ENCODE results near the gene GALNT6.
"Not testable (repeated sequence)": the region's sequence is repeated elsewhere in the genome, so short reads cannot be mapped to it uniquely, and the experiment has no call there.

The GALNT6 gene

GRCh38 chr12:51349026-51349425 lies 42.2 kb downstream of the GALNT6 start:
- no peak for DNase-seq

GRCh38 chr12:51348116-51348515 lies 43.1 kb downstream of the GALNT6 start:
- DNase-seq = no peak

GRCh38 chr12:51346581-51346980 lies 44.6 kb downstream of the GALNT6 start, which contains the start of gene CELA1:
Gene CELA1 (minus strand): TSS chr12:51346679. CDS start chr12:51346638, 41 bp downstream.
- no peak for DNase-seq

- no peak for DNase-seq
Observed at GRCh38 chr12:51345681-51346080, 45.5 kb downstream of the GALNT6 start.

DNA sequence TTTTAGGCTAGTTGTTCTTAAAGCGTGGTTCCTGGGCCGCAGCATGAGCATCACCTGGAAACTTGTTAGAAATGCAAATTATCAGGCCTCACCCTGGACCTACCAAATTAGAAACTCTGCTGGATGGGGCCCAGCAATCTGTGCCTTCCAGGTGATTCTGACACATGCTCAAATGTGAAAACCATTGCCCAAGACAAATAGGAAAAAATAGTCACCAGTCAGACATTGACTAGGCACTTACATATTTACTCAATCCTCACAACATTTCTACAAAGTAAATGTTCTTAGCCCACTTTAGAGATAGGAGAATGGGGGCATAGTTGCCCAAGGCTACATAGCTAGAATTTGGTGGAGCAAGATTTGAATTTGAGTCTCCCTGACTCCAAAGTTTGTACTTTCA lies 48.0 kb downstream of the GALNT6 start:
- no peak for DNase-seq

GRCh38 chr12:51342416-51342815 lies 48.8 kb downstream of the GALNT6 start:
- DNase-seq = no peak

- DNase-seq = peak; percentile 72
Observed at GRCh38 chr12:51341251-51342007, 49.8 kb downstream of the GALNT6 start.

DNA sequence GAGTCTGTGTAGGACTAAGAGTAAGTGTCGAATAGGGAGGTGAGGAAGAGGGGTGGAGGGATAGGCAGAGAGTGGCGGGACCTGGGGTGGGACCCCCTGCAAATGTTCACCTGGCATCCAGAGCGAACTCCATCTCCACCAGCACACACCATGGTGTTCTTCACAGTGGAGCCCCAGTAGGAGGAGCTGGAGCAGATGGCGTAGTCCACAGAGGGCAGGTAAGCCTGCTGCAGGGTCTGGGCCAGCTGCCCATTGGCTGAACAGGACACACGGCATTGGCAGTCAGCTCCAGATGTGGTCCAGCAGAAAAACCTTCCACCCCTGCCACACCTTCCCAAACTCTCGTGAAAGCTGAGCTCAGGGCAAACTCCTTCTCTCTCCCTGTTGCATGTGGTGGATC lies 51.5 kb downstream of the GALNT6 start:
- no peak for DNase-seq

- DNase-seq = not testable (repeated sequence)
Observed at GRCh38 chr12:51337336-51337735, 53.9 kb downstream of the GALNT6 start.

DNA sequence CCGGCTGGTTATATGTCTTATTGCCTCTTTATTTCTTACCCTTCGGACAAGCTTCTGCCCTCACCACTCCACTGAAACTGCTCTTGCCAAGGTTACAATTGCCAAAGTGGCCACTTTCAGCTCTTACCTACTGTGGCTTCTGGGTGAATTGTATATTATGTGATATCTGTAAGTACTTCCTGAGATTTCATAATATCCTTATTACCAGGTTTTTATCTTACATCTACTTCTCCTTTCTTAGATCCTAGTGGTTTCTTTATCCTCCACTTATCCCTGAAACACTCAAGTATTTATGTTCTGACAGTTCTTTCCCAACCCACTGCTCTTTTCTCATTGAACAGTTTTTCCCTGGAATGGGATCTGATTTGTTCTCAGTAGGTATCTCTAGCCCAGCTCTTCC lies 55.3 kb downstream of the GALNT6 start:
- no peak for DNase-seq

DNA sequence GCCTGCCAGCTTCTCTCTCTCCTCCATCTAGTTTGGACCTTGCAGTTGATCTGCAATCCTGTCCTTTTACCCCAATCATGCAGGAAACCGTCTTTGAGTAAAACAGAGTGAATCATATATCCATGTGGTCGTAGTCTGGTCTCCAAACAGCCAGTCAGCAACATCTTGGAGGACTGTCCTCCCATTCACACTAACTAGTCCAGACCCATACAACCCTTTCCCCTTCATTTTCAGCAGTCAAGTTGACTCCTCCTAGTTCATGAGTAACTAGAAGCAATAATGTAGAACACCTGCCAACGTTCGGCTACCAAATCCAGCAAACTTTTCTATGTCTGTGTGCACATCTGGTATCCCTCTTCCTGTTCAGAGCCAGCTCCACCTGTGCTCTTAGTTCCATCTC lies 56.4 kb downstream of the GALNT6 start:
- DNase-seq = no peak

GRCh38 chr12:51333536-51333935 lies 57.7 kb downstream of the GALNT6 start:
- no peak for DNase-seq

- no peak for DNase-seq
Observed at GRCh38 chr12:51330186-51330585, 61.0 kb downstream of the GALNT6 start.

DNA sequence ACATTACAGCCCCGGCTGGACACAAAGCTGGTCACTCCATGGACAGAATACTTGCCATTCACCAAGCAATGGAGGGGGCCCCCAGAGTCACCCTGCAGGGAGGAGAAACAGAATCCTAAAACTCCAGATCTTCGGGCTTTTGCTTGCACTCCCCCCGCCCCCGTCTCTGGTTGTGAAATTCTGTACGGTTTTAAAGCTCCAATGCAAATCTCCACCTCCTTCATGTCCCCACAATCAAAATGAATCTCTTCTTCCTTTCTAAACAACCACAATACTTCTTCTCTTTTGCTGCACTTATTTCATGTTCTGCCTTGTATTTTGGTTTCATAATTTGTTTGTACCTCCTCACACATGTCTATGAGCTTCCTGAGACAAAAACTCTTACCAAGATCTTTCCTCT lies 61.5 kb downstream of the GALNT6 start:
- DNase-seq = no peak

- no peak for DNase-seq
Observed at GRCh38 chr12:51328587-51328986, 62.6 kb downstream of the GALNT6 start.

DNA sequence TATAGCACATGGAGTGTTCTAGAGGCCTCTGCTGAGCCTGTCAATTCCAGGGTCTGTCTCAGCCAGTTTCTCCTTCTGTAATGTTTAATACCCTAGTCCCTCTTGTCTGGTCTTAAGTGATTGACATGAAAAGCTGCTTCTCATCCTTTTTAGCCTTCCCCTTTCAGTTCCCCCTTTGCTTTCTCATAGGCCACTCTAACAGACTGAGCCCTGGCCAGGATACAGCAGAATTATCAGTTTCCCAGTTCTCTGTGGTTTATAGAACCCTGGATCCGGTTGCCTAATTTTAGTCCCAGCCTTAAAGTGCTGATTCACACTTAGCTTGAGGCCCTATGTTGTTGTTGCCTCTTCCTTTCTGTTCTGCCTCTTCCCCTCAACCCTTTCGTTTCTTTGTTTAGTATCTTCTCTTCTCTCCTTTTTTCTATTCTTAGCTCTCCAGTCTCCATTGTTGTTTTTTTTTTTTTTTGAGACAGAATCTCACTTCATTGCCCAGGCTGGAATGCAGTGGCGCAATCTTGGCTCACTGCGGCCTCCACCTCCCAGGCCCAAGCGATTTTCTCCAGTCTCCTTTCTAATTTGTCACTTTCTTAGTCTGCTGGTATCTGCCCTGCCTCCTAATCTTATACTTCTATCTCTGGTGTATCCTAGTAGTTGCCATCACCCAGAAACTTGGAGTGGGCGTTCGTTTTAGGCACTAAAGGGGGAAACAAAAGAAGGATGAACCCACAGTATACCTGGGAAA lies 64.3 kb downstream of the GALNT6 start:
- DNase-seq = no peak

DNA sequence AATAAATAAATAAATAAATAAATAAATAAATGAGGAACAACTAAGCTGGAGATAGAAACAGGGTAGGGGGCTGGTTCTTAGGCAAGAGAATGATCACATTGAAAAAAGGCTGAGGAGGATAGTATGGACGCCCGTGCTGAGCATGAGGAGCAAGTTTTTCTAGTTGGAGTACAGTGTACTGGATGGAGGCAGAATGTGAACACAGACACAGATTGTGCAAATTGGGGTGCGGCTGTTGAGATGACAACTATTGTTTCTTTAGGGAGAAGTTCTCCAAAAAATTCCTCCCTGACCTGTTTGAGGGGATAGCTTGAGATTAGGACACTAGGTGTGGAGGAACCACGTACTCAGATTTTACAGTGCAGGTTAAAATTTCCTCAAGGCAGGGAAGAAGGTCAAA lies 66.3 kb downstream of the GALNT6 start:
- no peak for DNase-seq

GRCh38 chr12:51323966-51324895 lies 67.0 kb downstream of the GALNT6 start, which contains the start of gene BIN2:
Gene BIN2 (minus strand): TSS chr12:51324174. CDS start chr12:51324102, 72 bp downstream.
- peak; percentile 38 for DNase-seq

DNA sequence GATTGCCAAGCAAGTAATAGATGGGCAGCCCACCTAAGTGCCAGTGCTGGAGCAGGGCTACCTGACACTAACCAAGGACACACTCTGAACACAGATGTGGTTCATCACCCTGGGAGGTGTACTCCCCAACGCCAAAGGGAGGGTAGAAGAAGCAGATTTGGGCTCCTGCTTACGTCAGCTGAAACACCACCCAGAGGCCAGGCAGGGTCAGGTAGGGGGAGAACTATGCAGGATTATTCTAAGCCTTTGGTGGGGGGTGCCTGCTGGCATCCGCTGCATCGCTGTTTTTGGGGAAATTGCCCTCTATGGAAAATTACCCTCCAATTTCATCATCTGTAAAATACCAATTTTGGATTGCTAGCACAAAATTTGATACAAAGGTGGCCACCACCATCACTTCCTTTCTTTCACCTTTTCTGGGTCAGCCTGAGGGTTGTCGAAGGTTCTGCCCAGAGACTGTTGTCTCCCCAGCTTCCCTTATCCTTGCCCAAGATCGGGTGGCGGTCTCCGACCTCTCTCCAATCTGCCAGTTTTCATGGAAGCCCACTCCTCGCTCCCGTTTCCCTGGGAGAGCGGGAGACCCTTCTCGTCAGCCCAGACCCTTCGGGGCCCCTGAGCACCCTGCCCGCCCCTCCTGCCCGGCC lies 67.8 kb downstream of the GALNT6 start:
- DNase-seq = peak; percentile 32

GRCh38 chr12:51322452-51322851 lies 68.8 kb downstream of the GALNT6 start:
- no peak for DNase-seq

DNA sequence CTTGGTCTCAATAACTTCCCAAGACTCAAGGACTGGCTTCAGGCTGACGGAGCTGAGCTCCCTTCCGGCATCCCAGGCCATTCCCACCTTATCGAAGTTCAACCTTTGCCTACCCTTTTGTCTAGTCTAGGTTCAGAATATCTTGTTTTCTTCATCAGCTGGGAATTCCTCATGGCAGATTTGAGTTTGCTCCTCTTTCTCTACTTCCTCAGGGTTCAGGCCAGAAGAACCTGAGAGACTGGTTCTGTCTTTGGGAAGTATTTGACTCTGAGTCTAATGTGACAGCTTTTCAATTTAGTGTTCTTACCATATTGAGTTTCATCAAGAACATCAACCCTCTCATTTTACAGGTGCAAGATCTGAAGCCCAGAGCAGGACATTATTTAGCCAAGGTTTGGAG lies 69.3 kb downstream of the GALNT6 start:
- DNase-seq = no peak

- no peak for DNase-seq
Observed at GRCh38 chr12:51320695-51321320, 70.4 kb downstream of the GALNT6 start.

All from activated T-cell treated with anti-CD3 and anti-CD28 coated beads for 4 hours (primary cell).